Left lung (tissue), 10 donors: ENCODE measurements around the gene SCUBE1. TPM values are rescaled to one million over a fixed set of nuclear protein-coding genes. Genes with fewer than 3 reads are reported as not detected.

ENCODE experiments used
- ATAC-seq: fragments of 200-7000 bp; cut with Tn5 transposase; one replicate; pipeline ENCODE4 v1.9.1; 2020; ENCODE audit warnings: moderate library complexity
- DNase-seq, 4 donors: peaks; one replicate each; pipeline ENCODE4 v3.0.0-alpha.2; 2013 to 2020
- H3K27ac ChIP-seq, 2 donors: fragments of 200-600 bp; sonication (generic) in 1 of 2; one replicate each; pipeline versions ENCODE4 v1.5.0 to v1.8.0; 2020 to 2021
- H3K27me3 ChIP-seq, 2 donors: fragments of 200-600 bp; sonication (generic) in 1 of 2; one replicate each; pipeline versions ENCODE4 v1.5.0 to v1.8.0; 2020 to 2021
- H3K36me3 ChIP-seq, 2 donors: fragments of 200-600 bp; sonication (generic) in 1 of 2; one replicate each; pipeline versions ENCODE4 v1.5.0 to v1.8.0; 2020 to 2021
- H3K4me1 ChIP-seq, 2 donors: fragments of 200-600 bp; one replicate each; pipeline ENCODE4 v1.8.0; 2021
- H3K4me3 ChIP-seq, 2 donors: fragments of 200-600 bp; sonication (generic) in 1 of 2; one replicate each; pipeline versions ENCODE4 v1.5.0 to v1.8.0; 2020 to 2021; ENCODE audit warnings: mild to moderate bottlenecking in 1 of 2
- H3K9me3 ChIP-seq, 2 donors: fragments of 200-600 bp; sonication (generic) in 1 of 2; one replicate each; pipeline versions ENCODE4 v1.5.0 to v1.8.0; 2020 to 2021
- intact Hi-C, 2 donors: fragments of 100-400 bp; cut with DNase I; formaldehyde crosslinking; loops; one replicate each; pipeline versions ENCODE4 v1.11.2 to v1.14.2; 2022
- polyA plus RNA-seq, 6 donors: library from polyadenylated mRNA; unstranded; fragments of 120-200 nt; gene quantifications; one replicate each; pipeline ENCODE4 v1.2.1, GENCODE V29; 2013; ENCODE audit not compliant: insufficient read length in 6 of 6
- total RNA-seq, 2 donors: library from RNA; stranded (reverse); fragmentation: NEBNext Ultra II Directional; extraction: Animal tissue kit (Norgen Biotek cat#: 25700); gene quantifications; one replicate each; pipeline ENCODE4 v1.2.1, GENCODE V29; 2021
- TF ChIP-seq, protein P1 (sequence below), 2 donors: fragments of 200-600 bp; sonication (generic) in 1 of 2; IDR thresholded peaks; one replicate each; pipeline versions ENCODE4 v1.5.0 to v1.8.0; 2021; ENCODE audit warnings: antibody characterized with exemption in 2 of 2
- donor health status: DM: no; HTN: yes; CAD: no.
- donor health status: DM: no; HTN: no; CAD: no.

SCUBE1 gene
- total and polyA plus RNA-seq, 8 donors, result 1.1 to 5.0 (median 2.0) TPM

DNA sequence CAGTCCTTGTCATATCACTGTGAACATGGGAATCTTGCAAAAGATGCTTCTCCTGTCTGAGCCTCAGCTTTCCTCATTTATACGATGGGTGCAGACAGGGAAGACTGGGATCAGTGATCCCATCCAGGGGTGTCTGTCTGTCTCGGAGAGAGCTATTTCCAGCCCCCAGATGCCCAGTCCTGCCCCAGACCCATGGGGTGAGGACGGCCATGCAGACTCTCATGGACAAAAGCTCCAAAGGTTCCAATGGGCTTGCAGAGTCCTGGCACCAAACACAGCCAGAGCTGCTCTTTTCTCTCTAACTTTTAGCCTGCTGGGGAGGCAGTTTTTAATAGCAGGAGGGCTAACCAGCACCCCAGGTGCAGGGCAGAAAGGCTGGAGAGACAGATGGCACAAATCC is 5.2 kb downstream of the SCUBE1 start:
- Histone ChIP-seq H3K27me3 (peaks cover 18 to 32% of the 10 kb centered on the region in 2 donors), H3K27ac (no peak overlapping the region), H3K9me3 (no peaks in the 10 kb centered on the region), H3K4me1 (peaks cover 0 to 8% of the 10 kb centered on the region in 2 donors), H3K36me3 (no peaks in the 10 kb centered on the region), H3K4me3 (no peak overlapping the region)
- DNase-seq (no peak), ATAC-seq (no peak)
- TF ChIP-seq, protein P1, sequence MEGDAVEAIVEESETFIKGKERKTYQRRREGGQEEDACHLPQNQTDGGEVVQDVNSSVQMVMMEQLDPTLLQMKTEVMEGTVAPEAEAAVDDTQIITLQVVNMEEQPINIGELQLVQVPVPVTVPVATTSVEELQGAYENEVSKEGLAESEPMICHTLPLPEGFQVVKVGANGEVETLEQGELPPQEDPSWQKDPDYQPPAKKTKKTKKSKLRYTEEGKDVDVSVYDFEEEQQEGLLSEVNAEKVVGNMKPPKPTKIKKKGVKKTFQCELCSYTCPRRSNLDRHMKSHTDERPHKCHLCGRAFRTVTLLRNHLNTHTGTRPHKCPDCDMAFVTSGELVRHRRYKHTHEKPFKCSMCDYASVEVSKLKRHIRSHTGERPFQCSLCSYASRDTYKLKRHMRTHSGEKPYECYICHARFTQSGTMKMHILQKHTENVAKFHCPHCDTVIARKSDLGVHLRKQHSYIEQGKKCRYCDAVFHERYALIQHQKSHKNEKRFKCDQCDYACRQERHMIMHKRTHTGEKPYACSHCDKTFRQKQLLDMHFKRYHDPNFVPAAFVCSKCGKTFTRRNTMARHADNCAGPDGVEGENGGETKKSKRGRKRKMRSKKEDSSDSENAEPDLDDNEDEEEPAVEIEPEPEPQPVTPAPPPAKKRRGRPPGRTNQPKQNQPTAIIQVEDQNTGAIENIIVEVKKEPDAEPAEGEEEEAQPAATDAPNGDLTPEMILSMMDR (IDR thresholded peaks at IDR 0.05), result no peak
- intact Hi-C loops, result no loop called here

DNA sequence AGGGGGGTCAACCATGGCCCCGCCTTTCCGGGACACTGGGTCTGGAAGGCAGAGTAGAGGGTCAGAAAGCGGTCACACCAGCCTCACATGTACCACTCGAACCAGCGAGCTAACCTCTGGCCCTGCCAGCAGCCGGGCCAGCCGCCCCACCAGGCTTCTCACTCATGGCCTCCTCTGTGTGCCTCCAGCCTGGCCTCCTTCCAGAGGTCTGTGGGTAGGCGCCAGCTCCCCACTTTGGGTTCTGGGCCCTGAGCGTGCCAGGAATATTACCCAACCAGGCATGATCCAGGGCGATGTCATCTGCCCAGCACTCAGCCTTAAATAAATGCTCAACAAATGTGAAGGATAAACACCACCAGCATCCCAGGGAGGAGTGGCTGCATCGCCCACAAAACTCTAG is 5.8 kb downstream of the SCUBE1 start:
- intact Hi-C loops, result no loop called here
- ATAC-seq (no peak), DNase-seq (no peak)
- Histone ChIP-seq H3K4me1 (peaks cover 0 to 3% of the 10 kb centered on the region in 2 donors), H3K4me3 (no peak overlapping the region), H3K9me3 (no peaks in the 10 kb centered on the region), H3K36me3 (no peaks in the 10 kb centered on the region), H3K27ac (no peak overlapping the region), H3K27me3 (peaks cover 12 to 26% of the 10 kb centered on the region in 2 donors)
- TF ChIP-seq, protein P1 (IDR thresholded peaks at IDR 0.05), result no peak

DNA sequence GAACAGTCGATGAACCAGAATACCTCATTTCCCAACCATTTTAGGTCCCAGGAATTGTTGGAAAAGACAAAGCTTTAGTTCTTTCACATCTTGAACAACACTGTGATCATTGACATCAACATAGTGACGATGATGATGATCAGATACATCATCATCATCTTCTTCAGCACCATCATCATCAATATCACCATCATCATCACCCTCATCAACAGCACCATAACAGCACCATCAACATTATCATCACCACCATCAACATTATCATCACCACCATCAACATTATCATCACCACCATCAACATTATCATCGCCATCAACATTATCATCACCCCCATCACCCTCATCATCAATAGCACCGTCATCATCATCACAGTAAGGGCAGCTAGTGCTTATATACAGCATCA is 8.8 kb downstream of the SCUBE1 start:
- H3K9me3 ChIP-seq, result no peaks in the 10 kb centered on the region
- peaks cover 0 to 7% of the 10 kb centered on the region in 2 donors for H3K27me3 ChIP-seq
- H3K4me1 ChIP-seq, result no peaks in the 10 kb centered on the region
- no peak for ATAC-seq
- H3K4me3 ChIP-seq, result no peak overlapping the region
- no peak for DNase-seq
- TF ChIP-seq, protein P1 (IDR thresholded peaks at IDR 0.05), result no peak
- no peaks in the 10 kb centered on the region for H3K36me3 ChIP-seq
- intact Hi-C loops, result no loop called here
- H3K27ac ChIP-seq, result no peak overlapping the region

DNA sequence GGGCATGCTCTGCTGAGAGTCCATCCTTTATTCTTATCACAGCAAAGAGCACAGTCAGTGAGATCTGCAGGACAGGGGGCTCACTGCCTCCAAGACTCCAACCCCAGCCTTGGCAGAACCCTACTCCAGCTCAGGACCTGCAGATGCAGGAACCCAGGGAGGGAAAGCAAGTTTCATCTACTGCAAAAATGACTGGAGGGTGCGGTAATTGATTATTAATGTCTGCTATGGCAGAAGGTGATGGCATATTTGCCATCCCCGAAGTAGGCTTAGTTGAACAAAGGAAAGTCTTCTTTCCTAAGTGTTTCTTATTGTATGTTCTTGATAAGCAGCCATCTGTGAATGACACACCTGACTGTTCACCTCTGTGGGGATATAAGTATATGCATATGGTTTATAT is 9.2 kb downstream of the SCUBE1 start:
- ATAC-seq, result no peak
- intact Hi-C loops, result no loop called here
- TF ChIP-seq, protein P1 (IDR thresholded peaks at IDR 0.05), result no peak

DNA sequence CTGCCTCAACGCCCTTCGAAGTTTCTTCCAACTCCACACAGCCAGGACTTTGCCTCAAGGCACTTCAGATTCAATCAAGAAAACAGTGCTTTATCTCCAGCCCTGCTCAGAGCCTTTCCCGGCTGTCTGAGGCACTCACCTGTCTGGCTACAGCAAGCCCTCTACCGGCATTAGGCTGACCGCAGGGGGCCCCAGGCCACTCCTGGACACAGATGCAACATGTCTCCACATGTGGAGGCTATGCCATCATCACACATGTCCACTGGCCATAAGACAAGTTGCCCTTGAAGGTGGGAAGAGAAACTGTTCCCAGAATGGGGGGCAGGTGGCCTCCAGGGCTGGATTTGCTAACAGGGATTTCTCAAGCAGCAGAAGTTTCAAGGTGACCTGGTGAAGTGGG is 10.0 kb downstream of the SCUBE1 start:
- Histone ChIP-seq H3K27ac (no peak overlapping the region), H3K36me3 (no peaks in the 10 kb centered on the region), H3K27me3 (no peaks in the 10 kb centered on the region), H3K4me1 (no peaks in the 10 kb centered on the region), H3K4me3 (no peak overlapping the region), H3K9me3 (no peaks in the 10 kb centered on the region)
- TF ChIP-seq, protein P1 (IDR thresholded peaks at IDR 0.05), result no peak
- intact Hi-C loops, result no loop called here
- no peak for ATAC-seq
- no peak for DNase-seq

More for the DNA sequence above, 9.2 kb downstream of the SCUBE1 start:
- H3K27ac ChIP-seq, result no peak overlapping the region
- H3K9me3 ChIP-seq, result no peaks in the 10 kb centered on the region
- H3K36me3 ChIP-seq, result no peaks in the 10 kb centered on the region
- H3K27me3 ChIP-seq, result peaks cover 0 to 4% of the 10 kb centered on the region in 2 donors
- H3K4me3 ChIP-seq, result no peak overlapping the region
- no peak for DNase-seq
- no peaks in the 10 kb centered on the region for H3K4me1 ChIP-seq
